ENCODE data around the gene PPFIA2. TPM values are rescaled to one million over a fixed set of nuclear protein-coding genes. Genes with fewer than 3 reads are reported as not detected.

Gene PPFIA2
- total and polyA plus RNA-seq, 9 of the 15 experiments (the other 6 are each of a cell fraction or from before 2014, with no cell fraction given): not detected

- TF ChIP-seq, protein P1, sequence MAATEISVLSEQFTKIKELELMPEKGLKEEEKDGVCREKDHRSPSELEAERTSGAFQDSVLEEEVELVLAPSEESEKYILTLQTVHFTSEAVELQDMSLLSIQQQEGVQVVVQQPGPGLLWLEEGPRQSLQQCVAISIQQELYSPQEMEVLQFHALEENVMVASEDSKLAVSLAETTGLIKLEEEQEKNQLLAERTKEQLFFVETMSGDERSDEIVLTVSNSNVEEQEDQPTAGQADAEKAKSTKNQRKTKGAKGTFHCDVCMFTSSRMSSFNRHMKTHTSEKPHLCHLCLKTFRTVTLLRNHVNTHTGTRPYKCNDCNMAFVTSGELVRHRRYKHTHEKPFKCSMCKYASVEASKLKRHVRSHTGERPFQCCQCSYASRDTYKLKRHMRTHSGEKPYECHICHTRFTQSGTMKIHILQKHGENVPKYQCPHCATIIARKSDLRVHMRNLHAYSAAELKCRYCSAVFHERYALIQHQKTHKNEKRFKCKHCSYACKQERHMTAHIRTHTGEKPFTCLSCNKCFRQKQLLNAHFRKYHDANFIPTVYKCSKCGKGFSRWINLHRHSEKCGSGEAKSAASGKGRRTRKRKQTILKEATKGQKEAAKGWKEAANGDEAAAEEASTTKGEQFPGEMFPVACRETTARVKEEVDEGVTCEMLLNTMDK (IDR thresholded peaks at IDR 0.05; ENCODE audit: borderline replicate concordance, insufficient read depth, low read depth, low read length, poor library complexity, severe bottlenecking): no peak
These were observed 462.4 kb downstream of the PPFIA2 start (continued) for GRCh38 chr12:81296556-81297305.

GRCh38 chr12:81295251-81295650, 463.9 kb downstream of the PPFIA2 start:
- no peaks in the 10 kb centered on the region for H3K4me1 ChIP-seq (replicated peaks in 1 of 2; ENCODE audit: control insufficient read depth in 2 of 2, insufficient read depth in 2 of 2, low read length in 2 of 2)
- TF ChIP-seq ZNF695 (CRISPR knock-in tag; IDR thresholded peaks at IDR 0.05) (no peak), MBD1 (CRISPR knock-in tag; IDR thresholded peaks at IDR 0.05) (no peak), FUS (optimal IDR thresholded peaks at IDR 0.05; ENCODE audit: low read depth, low read length) (no peak), ZNF347 (CRISPR knock-in tag; IDR thresholded peaks at IDR 0.05; ENCODE audit: low read depth) (no peak), FOXA1 (IDR thresholded peaks at IDR 0.05; ENCODE audit: borderline replicate concordance) (no peak), ZNF785 (CRISPR knock-in tag; IDR thresholded peaks at IDR 0.05) (no peak), POLR2AphosphoS2 (IDR thresholded peaks at IDR 0.05; ENCODE audit: low read length) (no peak), HDAC2 (IDR thresholded peaks at IDR 0.05) (no peak)
- TF ChIP-seq, protein P2, sequence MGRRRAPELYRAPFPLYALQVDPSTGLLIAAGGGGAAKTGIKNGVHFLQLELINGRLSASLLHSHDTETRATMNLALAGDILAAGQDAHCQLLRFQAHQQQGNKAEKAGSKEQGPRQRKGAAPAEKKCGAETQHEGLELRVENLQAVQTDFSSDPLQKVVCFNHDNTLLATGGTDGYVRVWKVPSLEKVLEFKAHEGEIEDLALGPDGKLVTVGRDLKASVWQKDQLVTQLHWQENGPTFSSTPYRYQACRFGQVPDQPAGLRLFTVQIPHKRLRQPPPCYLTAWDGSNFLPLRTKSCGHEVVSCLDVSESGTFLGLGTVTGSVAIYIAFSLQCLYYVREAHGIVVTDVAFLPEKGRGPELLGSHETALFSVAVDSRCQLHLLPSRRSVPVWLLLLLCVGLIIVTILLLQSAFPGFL (CRISPR knock-in tag; IDR thresholded peaks at IDR 0.05): no peak
- BruUV-seq (replicated peaks): no TSS peak
- no peaks in the 10 kb centered on the region for H3K27me3 ChIP-seq (ENCODE audit: control insufficient read depth in 2 of 2, insufficient read depth in 2 of 2, low read length in 2 of 2)
- H3K4me3 ChIP-seq: no peak overlapping the region
- intact Hi-C loops (cut with micrococcal nuclease): no loop called here
- H3K9me3 ChIP-seq (replicated peaks; ENCODE audit: control insufficient read depth, insufficient read depth, low read depth, low read length): no peaks in the 10 kb centered on the region; the same call in 1 of the 2 replicates
- no peak overlapping the region for H3K27ac ChIP-seq (ENCODE audit: extremely low read depth, low read depth, low read length)
- CTCF ChIA-PET (ENCODE audit: low intra/inter-chr PET ratio): no interaction called here
- no peaks in the 10 kb centered on the region for H3K79me2 ChIP-seq (ENCODE audit: control insufficient read depth, insufficient read depth, low read length)
- H3K4me2 ChIP-seq (ENCODE audit: insufficient read depth, low read length): no peak overlapping the region
- H3K9ac ChIP-seq (ENCODE audit: insufficient read depth in 1 of 2, low read depth in 2 of 2, low read length in 2 of 2): no peak overlapping the region
- no peak overlapping the region for H2AFZ ChIP-seq (ENCODE audit: low read depth, low read length)
- in situ Hi-C loops (cut with MboI): no loop called here
- no peaks in the 10 kb centered on the region for H4K20me1 ChIP-seq (replicated peaks; ENCODE audit: control insufficient read depth, insufficient read depth, low read length)
- POLR2A ChIA-PET: interaction anchor here (1.0 kb wide), 1 partner anchor 9 kb away, joined by 3 read pairs; no protein-coding TSS in a partner anchor
- FAIRE-seq (no peak), ATAC-seq (no peak), DNase-seq (ENCODE audit: extremely low read depth in 1 of 4, low spot score in 3 of 4) (no peak)
- H3K36me3 ChIP-seq (ENCODE audit: control insufficient read depth, insufficient read depth, low read length): no peaks in the 10 kb centered on the region
- no peaks in the 10 kb centered on the region for H3K9me1 ChIP-seq (ENCODE audit: control insufficient read depth, insufficient read depth, low read length)
- whole genome bisulfite sequencing (ENCODE audit: insufficient coverage, low coverage, missing lambda C conversion rate): 0% methylated on average over 3 of the region's 3 CpGs
